ENCODE results near the gene SLC34A2. TPM values are rescaled to one million over a fixed set of nuclear protein-coding genes. Genes with fewer than 3 reads are reported as not detected.

The SLC34A2 gene
- total and polyA plus RNA-seq, 2 experiments from 2014 or later = 0.73 to 0.80 TPM

DNA sequence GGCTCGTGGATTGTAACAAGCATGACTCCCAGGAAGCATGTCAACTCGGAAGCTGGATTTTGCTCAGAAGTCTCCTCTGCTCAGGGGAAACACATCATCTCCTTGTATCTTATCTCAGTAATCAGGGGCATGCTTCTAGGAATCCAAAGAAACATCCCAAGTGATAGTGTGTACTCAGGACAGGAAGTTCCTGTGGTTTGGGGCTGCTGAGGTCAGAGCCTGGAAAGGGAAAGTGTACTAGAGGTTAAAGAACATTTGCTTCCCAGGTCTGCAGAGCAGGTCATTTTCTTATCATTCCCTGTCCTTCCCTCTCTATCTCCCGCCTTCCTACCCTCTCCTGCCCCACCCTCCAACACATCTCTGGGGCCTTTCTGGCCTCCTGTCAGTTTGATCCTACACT is 38.8 kb downstream of the SLC34A2 start (continued):
- TF ChIP-seq, protein P1, sequence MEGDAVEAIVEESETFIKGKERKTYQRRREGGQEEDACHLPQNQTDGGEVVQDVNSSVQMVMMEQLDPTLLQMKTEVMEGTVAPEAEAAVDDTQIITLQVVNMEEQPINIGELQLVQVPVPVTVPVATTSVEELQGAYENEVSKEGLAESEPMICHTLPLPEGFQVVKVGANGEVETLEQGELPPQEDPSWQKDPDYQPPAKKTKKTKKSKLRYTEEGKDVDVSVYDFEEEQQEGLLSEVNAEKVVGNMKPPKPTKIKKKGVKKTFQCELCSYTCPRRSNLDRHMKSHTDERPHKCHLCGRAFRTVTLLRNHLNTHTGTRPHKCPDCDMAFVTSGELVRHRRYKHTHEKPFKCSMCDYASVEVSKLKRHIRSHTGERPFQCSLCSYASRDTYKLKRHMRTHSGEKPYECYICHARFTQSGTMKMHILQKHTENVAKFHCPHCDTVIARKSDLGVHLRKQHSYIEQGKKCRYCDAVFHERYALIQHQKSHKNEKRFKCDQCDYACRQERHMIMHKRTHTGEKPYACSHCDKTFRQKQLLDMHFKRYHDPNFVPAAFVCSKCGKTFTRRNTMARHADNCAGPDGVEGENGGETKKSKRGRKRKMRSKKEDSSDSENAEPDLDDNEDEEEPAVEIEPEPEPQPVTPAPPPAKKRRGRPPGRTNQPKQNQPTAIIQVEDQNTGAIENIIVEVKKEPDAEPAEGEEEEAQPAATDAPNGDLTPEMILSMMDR (conservative IDR thresholded peaks at IDR 0.05; ENCODE audit: low read depth in 2 of 2) = no peak

DNA sequence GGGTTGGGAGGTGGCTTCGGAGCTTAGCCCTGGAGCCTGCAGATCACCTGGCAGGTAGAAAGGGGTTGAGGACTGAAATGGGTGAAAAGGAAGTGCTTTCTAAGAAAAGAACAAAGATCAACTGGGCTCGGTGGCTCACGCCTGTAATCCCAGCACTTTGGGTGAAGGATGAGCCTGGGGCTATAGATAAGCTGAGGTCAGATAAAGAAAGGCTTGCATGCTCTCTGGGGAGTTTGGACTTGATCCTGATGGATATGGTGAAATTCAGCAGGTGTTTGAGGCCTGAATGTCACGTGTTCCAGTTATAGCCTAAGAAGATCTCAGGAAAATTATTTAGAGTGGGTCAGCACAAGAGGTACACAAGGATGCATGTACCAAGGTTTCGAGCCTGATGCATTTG is 40.8 kb downstream of the SLC34A2 start:
- Histone ChIP-seq H3F3A (replicated peaks; ENCODE audit: low read depth) (no peaks in the 10 kb centered on the region), H4K20me1 (replicated peaks; ENCODE audit: insufficient read depth) (no peaks in the 10 kb centered on the region), H3K27me3 (ENCODE audit: insufficient read depth) (no peaks in the 10 kb centered on the region), H3K9me2 (ENCODE audit: insufficient read depth) (no peaks in the 10 kb centered on the region), H3K27ac (ENCODE audit: low read depth) (no peak overlapping the region), H3K4me3 (no peak overlapping the region), H3K4me2 (no peak overlapping the region), H3K79me2 (replicated peaks; ENCODE audit: insufficient read depth) (no peaks in the 10 kb centered on the region), H2AFZ (0 out of 2 replicates have a peak overlapping the region, but pooled peaks have one; percentile 14), H3K36me3 (ENCODE audit: insufficient read depth) (peaks cover 4% of the 10 kb centered on the region; the same call in 1 of the 2 replicates), H3K4me1 (ENCODE audit: insufficient read depth) (no peaks in the 10 kb centered on the region)
- no peak overlapping the region for H3K27ac Mint-ChIP-seq
- H3K27me3 Mint-ChIP-seq (ENCODE audit: insufficient read depth, low read depth, poor library complexity) = peaks cover 2% of the 10 kb centered on the region
- DNase-seq (ENCODE audit: low spot score) = no peak
- TF ChIP-seq EZH2 (IDR thresholded peaks at IDR 0.05; ENCODE audit: low read depth, unreplicated experiment) = no peak
- TF ChIP-seq, protein P1 (conservative IDR thresholded peaks at IDR 0.05; ENCODE audit: low read depth in 2 of 2) = no peak
- no peak for TF ChIP-seq EZH2phosphoT487 (IDR thresholded peaks at IDR 0.05; ENCODE audit: unreplicated experiment)
- TF ChIP-seq ZNF331 (CRISPR knock-in tag; IDR thresholded peaks at IDR 0.05; ENCODE audit: low read depth) = no peak
- no peak for TF ChIP-seq JUNB (IDR thresholded peaks at IDR 0.05; ENCODE audit: unreplicated experiment)
- no peak for TF ChIP-seq STAT1 (IDR thresholded peaks at IDR 0.05; ENCODE audit: unreplicated experiment)
- H3K9me3 Mint-ChIP-seq = peaks cover 18% of the 10 kb centered on the region
- H3K36me3 Mint-ChIP-seq (ENCODE audit: low read depth) = peaks cover 8% of the 10 kb centered on the region
- no peak overlapping the region for H3K4me3 Mint-ChIP-seq
- ATAC-seq = peak; percentile 28; the same call in 1 of the 3 replicates
- H3K4me1 Mint-ChIP-seq = peaks cover 7% of the 10 kb centered on the region; the same call in 2 of the 3 replicates

DNA sequence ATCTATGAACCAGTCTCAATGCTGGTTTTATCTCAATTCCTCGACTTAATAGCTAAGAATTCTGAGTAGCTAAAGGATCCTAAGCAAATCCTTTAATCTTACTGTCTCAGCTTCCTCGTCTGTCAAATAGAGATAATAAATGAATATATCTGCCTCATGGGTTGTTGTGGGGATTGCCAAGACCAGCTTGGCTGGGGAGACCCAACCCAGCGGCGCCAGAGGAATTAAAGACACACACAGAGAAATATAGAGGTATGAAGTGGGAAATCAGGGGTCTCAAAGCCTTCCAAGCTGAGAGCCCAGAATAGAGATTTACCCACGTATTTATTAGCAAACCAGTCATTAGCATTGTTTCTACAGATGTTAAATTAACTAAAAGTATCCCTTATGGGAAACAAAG is 41.9 kb downstream of the SLC34A2 start:
- Histone ChIP-seq H3K27ac (ENCODE audit: low read depth) (no peak overlapping the region), H4K20me1 (replicated peaks; ENCODE audit: insufficient read depth) (no peaks in the 10 kb centered on the region), H3K36me3 (ENCODE audit: insufficient read depth) (no peaks in the 10 kb centered on the region), H2AFZ (no peak overlapping the region), H3K4me1 (ENCODE audit: insufficient read depth) (no peaks in the 10 kb centered on the region), H3K79me2 (replicated peaks; ENCODE audit: insufficient read depth) (no peaks in the 10 kb centered on the region), H3K4me3 (no peak overlapping the region), H3K27me3 (ENCODE audit: insufficient read depth) (no peaks in the 10 kb centered on the region), H3F3A (replicated peaks; ENCODE audit: low read depth) (no peaks in the 10 kb centered on the region), H3K9me2 (ENCODE audit: insufficient read depth) (no peaks in the 10 kb centered on the region), H3K4me2 (no peak overlapping the region)
- no peak for DNase-seq (ENCODE audit: low spot score)
- no peak overlapping the region for H3K4me3 Mint-ChIP-seq
- peaks cover 11% of the 10 kb centered on the region for H3K9me3 Mint-ChIP-seq
- H3K4me1 Mint-ChIP-seq = peaks cover 7% of the 10 kb centered on the region; the same call in 2 of the 3 replicates
- ATAC-seq = no peak
- H3K27me3 Mint-ChIP-seq (ENCODE audit: insufficient read depth, low read depth, poor library complexity) = peaks cover 2% of the 10 kb centered on the region
- no peak overlapping the region for H3K27ac Mint-ChIP-seq
- peaks cover 7% of the 10 kb centered on the region; the same call in 2 of the 3 replicates for H3K36me3 Mint-ChIP-seq (ENCODE audit: low read depth)
- TF ChIP-seq CREB1 (CRISPR knock-in tag; IDR thresholded peaks at IDR 0.05; ENCODE audit: low read depth) = no peak
- TF ChIP-seq, protein P1 (conservative IDR thresholded peaks at IDR 0.05; ENCODE audit: low read depth in 2 of 2) = no peak
- TF ChIP-seq, protein P2, sequence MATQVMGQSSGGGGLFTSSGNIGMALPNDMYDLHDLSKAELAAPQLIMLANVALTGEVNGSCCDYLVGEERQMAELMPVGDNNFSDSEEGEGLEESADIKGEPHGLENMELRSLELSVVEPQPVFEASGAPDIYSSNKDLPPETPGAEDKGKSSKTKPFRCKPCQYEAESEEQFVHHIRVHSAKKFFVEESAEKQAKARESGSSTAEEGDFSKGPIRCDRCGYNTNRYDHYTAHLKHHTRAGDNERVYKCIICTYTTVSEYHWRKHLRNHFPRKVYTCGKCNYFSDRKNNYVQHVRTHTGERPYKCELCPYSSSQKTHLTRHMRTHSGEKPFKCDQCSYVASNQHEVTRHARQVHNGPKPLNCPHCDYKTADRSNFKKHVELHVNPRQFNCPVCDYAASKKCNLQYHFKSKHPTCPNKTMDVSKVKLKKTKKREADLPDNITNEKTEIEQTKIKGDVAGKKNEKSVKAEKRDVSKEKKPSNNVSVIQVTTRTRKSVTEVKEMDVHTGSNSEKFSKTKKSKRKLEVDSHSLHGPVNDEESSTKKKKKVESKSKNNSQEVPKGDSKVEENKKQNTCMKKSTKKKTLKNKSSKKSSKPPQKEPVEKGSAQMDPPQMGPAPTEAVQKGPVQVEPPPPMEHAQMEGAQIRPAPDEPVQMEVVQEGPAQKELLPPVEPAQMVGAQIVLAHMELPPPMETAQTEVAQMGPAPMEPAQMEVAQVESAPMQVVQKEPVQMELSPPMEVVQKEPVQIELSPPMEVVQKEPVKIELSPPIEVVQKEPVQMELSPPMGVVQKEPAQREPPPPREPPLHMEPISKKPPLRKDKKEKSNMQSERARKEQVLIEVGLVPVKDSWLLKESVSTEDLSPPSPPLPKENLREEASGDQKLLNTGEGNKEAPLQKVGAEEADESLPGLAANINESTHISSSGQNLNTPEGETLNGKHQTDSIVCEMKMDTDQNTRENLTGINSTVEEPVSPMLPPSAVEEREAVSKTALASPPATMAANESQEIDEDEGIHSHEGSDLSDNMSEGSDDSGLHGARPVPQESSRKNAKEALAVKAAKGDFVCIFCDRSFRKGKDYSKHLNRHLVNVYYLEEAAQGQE (IDR thresholded peaks at IDR 0.05; ENCODE audit: unreplicated experiment) = no peak
- no peak for TF ChIP-seq JUNB (IDR thresholded peaks at IDR 0.05; ENCODE audit: unreplicated experiment)
- no peak for TF ChIP-seq ZNF331 (CRISPR knock-in tag; IDR thresholded peaks at IDR 0.05; ENCODE audit: low read depth)
- TF ChIP-seq, protein P3, sequence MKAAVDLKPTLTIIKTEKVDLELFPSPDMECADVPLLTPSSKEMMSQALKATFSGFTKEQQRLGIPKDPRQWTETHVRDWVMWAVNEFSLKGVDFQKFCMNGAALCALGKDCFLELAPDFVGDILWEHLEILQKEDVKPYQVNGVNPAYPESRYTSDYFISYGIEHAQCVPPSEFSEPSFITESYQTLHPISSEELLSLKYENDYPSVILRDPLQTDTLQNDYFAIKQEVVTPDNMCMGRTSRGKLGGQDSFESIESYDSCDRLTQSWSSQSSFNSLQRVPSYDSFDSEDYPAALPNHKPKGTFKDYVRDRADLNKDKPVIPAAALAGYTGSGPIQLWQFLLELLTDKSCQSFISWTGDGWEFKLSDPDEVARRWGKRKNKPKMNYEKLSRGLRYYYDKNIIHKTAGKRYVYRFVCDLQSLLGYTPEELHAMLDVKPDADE (IDR thresholded peaks at IDR 0.05) = no peak
- TF ChIP-seq EZH2phosphoT487 (IDR thresholded peaks at IDR 0.05; ENCODE audit: unreplicated experiment) = no peak
- no peak for TF ChIP-seq EZH2 (IDR thresholded peaks at IDR 0.05; ENCODE audit: low read depth, unreplicated experiment)

Data from GM23338 (cell line).